GM12878 (cell line): ENCODE data around the gene H2AZ1.

ENCODE experiments used
- BMI1 ChIP-seq: fragments of 450-650 bp; IDR thresholded peaks from 2 replicates; pipeline ENCODE4 v1.6.1; 2016; ENCODE audit warnings: mild to moderate bottlenecking, moderate library complexity, borderline replicate concordance
- CBX5 ChIP-seq: sonication (generic); IDR thresholded peaks from 2 replicates; pipeline ENCODE4 v1.6.1; 2016; ENCODE audit warnings: low read depth, moderate library complexity, mild to moderate bottlenecking, inconsistent platforms
- CEBPB ChIP-seq, 2 experiments: fragments of 150-350 bp in 1 of 2; IDR thresholded peaks; 2 replicates each; pipeline ENCODE4 v1.6.1; 2012 to 2014; ENCODE audit warnings: low read depth in 2 of 2, low read length in 2 of 2, borderline replicate concordance in 1 of 2, inconsistent platforms in 1 of 2
- CREM ChIP-seq: IDR thresholded peaks from 2 replicates; pipeline ENCODE4 v1.6.1; 2014; ENCODE audit warnings: antibody characterized with exemption, low read depth
- CTCF ChIP-seq, 3 experiments: IDR thresholded peaks in 2 of 3; conservative IDR thresholded peaks in 1 of 3; 2 replicates each; pipeline ENCODE4 v1.5.1; 2011; ENCODE audit warnings: low read depth in 3 of 3, low read length in 3 of 3, mild to moderate bottlenecking in 3 of 3, control low read depth in 2 of 3, moderate library complexity in 2 of 3, inconsistent platforms in 1 of 3, mixed read lengths in 1 of 3; ENCODE audit not compliant: control insufficient read depth in 2 of 3, insufficient read depth in 1 of 3; ENCODE audit errors: extremely low read depth in 1 of 3
- EZH2 ChIP-seq: IDR thresholded peaks from 2 replicates; pipeline ENCODE4 v1.6.1; 2012; ENCODE audit warnings: low read depth, mild to moderate bottlenecking, control low read depth, inconsistent platforms, low read length, borderline replicate concordance; ENCODE audit not compliant: control insufficient read depth
- NR2C2 ChIP-seq: IDR thresholded peaks from 2 replicates; pipeline ENCODE4 v1.6.1; 2011; ENCODE audit warnings: borderline replicate concordance, low read depth; ENCODE audit not compliant: control insufficient read depth, insufficient read length
- POLR2A ChIP-seq: IDR thresholded peaks from 2 replicates; pipeline ENCODE4 v1.6.1; 2011; ENCODE audit warnings: low read depth, mild to moderate bottlenecking, low read length
- POLR2AphosphoS5 ChIP-seq: IDR thresholded peaks from 2 replicates; pipeline ENCODE4 v1.6.1; 2011; ENCODE audit warnings: mild to moderate bottlenecking, low read length, inconsistent platforms
- POU2F2 ChIP-seq: IDR thresholded peaks from 3 replicates; pipeline ENCODE4 v1.6.1; 2011; ENCODE audit warnings: low read depth, mild to moderate bottlenecking, low read length, borderline replicate concordance
- SMC3 ChIP-seq: IDR thresholded peaks from 2 replicates; pipeline ENCODE4 v1.6.1; 2011; ENCODE audit warnings: low read length, improper control_type of control experiment, borderline replicate concordance
- SREBF2 ChIP-seq: IDR thresholded peaks from 2 replicates; pipeline ENCODE4 v1.6.1; 2012; ENCODE audit warnings: mild to moderate bottlenecking, low read length
- ZNF207 ChIP-seq: fragments of 450-650 bp; IDR thresholded peaks from 2 replicates; pipeline ENCODE4 v1.6.1; 2014; ENCODE audit warnings: antibody characterized with exemption, mild to moderate bottlenecking, borderline replicate concordance
- TF ChIP-seq, protein P1 (sequence below): fragments of 450-650 bp; IDR thresholded peaks from 2 replicates; pipeline ENCODE4 v1.6.1; 2017; ENCODE audit warnings: mild to moderate bottlenecking, moderate library complexity

GRCh38 chr4:99966692-99967091 lies 16.6 kb upstream of the H2AZ1 start:
- TF ChIP-seq CTCF (IDR thresholded peaks at IDR 0.05 in 2 of 3, conservative IDR thresholded peaks at IDR 0.05 in 1 of 3; ENCODE audit: control insufficient read depth in 2 of 3, extremely low read depth in 1 of 3, insufficient read depth in 1 of 3, low read depth in 3 of 3, low read length in 3 of 3) (no peak), CREM (no peak), POU2F2 (no peak), CBX5 (no peak), BMI1 (no peak), EZH2 (no peak), POLR2A (no peak), CEBPB (IDR thresholded peaks at IDR 0.05; ENCODE audit: borderline replicate concordance in 1 of 2, low read depth in 2 of 2, low read length in 2 of 2) (no peak), ZNF207 (no peak), POLR2AphosphoS5 (no peak), SMC3 (no peak), NR2C2 (no peak), SREBF2 (no peak)
- TF ChIP-seq, protein P1, sequence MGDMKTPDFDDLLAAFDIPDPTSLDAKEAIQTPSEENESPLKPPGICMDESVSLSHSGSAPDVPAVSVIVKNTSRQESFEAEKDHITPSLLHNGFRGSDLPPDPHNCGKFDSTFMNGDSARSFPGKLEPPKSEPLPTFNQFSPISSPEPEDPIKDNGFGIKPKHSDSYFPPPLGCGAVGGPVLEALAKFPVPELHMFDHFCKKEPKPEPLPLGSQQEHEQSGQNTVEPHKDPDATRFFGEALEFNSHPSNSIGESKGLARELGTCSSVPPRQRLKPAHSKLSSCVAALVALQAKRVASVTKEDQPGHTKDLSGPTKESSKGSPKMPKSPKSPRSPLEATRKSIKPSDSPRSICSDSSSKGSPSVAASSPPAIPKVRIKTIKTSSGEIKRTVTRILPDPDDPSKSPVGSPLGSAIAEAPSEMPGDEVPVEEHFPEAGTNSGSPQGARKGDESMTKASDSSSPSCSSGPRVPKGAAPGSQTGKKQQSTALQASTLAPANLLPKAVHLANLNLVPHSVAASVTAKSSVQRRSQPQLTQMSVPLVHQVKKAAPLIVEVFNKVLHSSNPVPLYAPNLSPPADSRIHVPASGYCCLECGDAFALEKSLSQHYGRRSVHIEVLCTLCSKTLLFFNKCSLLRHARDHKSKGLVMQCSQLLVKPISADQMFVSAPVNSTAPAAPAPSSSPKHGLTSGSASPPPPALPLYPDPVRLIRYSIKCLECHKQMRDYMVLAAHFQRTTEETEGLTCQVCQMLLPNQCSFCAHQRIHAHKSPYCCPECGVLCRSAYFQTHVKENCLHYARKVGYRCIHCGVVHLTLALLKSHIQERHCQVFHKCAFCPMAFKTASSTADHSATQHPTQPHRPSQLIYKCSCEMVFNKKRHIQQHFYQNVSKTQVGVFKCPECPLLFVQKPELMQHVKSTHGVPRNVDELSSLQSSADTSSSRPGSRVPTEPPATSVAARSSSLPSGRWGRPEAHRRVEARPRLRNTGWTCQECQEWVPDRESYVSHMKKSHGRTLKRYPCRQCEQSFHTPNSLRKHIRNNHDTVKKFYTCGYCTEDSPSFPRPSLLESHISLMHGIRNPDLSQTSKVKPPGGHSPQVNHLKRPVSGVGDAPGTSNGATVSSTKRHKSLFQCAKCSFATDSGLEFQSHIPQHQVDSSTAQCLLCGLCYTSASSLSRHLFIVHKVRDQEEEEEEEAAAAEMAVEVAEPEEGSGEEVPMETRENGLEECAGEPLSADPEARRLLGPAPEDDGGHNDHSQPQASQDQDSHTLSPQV, result no peak
